GM18909 (cell line): Measurements from ENCODE around the gene OR9A4.

ENCODE experiments used
- ATAC-seq: cut with Tn5 transposase; IDR thresholded peaks from one replicate; pipeline ENCODE4 v1.9.1; 2021; ENCODE audit warnings: mild to moderate bottlenecking; ENCODE audit not compliant: unreplicated experiment, poor library complexity

The OR9A4 gene

DNA sequence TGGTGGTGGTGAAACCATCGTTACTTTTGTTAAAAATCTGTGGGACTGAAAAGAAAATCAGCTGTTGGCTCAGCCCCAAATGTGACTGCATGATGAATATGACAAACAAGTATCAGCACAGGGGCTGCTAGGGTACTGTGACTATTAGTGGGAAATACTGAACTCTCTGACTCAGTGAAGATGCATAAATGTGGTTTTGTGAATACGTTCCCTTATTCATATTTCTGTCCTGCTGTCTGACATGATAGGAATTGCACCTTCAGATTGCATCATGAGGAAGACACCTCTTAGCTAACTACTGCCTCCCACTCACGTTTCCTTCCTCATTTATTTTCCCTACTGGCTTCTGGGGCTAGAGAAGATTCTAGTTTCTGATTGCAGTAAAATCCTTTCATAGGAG is 29.2 kb downstream of the OR9A4 start:
- ATAC-seq: no peak

DNA sequence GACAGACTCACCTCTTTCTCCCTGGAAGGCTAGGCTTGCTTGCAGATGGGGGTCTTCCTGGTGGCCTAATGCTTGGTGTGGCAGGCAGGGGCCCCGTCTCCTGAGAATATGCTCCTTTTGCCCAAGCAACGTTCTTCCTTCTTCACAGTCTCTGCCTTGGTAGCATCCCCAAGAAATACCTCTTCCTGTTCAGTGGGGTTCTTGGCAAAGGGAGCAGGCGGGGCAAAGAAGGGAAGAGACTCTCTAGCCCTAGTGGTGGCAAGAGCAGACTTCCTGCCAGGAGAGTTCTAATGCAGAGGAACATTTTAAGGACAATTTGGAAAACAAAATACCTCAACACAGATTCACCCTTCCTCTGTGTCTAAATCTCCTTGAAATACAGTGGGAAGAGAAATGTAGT is 30.6 kb downstream of the OR9A4 start, which contains the start of gene CLEC5A:
Gene CLEC5A (minus strand): TSS at position 179 of the 400 bp plus-strand sequence. CDS start 682 bp downstream, outside the sequence.
- no peak for ATAC-seq

DNA sequence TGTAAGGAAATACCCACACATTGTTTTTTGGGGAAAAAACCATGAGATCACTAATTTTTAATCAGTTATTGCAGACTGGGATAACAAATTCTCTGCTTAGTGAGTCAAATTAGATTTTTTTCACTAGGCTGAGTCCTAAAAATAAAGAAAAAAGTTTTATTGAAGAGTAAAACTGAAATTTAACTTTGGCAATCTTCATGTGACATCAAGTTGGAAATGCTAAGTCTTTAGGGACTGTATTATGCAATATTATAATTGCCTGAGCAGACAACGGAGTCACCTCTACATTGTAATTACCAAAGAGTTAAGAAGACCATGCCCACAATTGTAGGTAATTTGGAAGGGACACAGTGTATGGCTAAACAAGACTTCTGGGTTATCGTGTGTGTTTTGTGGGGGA is 32.8 kb downstream of the OR9A4 start:
- no peak for ATAC-seq

DNA sequence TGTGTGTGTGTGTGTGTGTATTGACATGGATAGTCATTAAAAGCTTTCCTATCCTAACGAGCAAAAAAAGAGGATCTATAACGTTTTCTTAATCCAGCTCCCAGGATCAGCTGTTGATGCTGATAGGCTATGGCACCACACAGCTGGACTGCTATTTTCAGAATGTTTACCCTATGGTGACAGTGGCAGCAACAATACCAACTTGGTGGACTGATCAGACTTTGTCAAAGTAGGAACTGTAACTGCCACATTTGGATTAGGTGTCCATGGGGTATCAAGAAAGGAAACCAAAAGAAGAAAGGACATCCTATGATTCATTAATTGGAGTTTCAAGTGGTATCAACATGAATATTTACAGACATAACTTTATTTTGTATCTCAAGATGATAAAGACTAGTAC is 33.3 kb downstream of the OR9A4 start:
- ATAC-seq: no peak

DNA sequence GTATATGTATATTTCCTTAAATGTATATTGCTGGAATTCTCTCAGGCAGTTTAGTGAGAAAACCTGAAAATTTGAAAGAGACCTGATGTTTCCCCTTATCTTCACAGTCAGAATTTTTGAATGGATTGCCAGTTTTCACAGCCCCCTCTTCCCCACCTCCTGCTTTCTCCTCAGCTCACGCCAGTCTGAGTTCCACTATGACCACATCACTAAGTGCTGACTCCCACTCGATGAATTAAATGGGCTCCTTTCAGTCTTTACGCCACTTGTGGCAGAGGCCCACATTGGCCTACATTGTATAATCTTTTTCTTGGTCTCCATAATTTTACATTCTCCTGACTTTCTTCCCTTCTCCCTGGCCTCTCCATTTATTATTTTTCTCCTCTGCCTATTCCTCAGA is 33.7 kb downstream of the OR9A4 start:
- no peak for ATAC-seq

DNA sequence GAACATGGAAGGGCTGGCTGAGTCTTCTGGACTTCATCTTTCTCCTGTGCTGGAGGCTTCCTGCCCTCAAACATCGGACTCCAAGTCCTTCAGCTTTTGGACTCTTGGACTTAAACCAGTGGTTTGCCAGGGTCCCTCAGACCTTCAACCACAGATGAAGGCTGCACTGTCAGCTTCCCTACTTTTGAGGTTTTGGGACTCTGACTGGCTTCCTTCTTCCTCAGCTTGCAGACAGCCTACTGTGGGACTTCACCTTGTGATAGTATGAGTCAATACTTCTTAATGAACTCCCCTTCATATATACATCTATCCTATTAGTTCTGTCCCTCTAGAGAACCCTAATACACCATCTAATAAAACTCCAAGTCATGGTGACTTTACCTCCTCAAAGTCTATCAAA is 34.6 kb downstream of the OR9A4 start:
- no peak for ATAC-seq

DNA sequence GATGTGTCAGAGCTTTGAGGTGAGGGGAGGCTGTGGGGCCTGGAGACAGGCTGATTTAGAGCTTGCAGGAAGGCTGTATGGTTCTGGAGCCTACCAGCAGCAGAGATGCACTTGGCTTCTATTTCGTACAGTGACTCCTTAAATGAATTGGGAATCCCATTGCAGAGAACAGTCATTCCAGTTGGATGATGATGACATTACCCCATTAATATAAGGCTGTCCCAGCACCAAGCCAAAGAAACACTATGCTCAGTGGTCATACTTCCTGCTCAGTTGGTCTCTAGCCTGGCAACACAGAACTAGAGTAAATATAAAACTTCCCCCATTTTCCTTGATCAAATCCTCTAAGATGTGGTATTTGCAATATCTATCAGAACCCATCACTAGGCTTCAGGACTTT is 36.3 kb downstream of the OR9A4 start:
- ATAC-seq: no peak

DNA sequence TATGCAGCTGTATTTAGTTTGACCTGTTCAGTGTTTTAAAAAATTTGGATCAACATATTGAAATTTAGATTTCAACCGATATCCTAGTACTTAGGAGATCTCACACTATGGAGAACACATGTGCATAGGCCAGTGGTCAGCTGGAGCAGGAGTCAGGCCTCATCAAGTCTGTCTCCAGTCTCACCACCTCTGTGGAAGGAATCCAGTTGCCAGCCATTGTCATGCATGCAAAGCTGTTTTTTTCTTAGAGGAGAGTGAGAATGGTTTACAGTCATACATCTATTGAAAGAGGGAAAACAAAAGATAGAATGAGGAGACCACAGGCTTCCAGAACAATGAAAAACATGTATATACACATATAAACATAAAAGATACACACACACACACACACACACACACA is 38.1 kb downstream of the OR9A4 start:
- no peak for ATAC-seq

DNA sequence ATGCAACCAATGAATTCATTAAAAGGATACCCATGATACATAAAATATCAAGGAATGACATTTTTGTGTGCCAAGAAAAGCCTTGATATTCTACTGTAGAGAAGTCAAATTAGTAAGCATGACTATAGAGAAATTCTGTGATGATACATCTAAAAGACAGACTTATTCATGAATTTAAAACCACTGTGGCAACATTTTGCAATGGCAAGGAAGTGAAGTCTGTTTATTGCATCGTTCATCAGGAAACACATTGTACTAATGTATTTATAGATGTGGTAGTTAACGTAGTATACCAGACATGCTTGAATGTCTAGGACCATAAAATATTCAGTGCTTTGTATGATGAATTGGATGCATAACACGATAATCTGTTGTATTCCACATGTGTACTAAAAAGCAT is 39.9 kb downstream of the OR9A4 start:
- ATAC-seq: no peak

DNA sequence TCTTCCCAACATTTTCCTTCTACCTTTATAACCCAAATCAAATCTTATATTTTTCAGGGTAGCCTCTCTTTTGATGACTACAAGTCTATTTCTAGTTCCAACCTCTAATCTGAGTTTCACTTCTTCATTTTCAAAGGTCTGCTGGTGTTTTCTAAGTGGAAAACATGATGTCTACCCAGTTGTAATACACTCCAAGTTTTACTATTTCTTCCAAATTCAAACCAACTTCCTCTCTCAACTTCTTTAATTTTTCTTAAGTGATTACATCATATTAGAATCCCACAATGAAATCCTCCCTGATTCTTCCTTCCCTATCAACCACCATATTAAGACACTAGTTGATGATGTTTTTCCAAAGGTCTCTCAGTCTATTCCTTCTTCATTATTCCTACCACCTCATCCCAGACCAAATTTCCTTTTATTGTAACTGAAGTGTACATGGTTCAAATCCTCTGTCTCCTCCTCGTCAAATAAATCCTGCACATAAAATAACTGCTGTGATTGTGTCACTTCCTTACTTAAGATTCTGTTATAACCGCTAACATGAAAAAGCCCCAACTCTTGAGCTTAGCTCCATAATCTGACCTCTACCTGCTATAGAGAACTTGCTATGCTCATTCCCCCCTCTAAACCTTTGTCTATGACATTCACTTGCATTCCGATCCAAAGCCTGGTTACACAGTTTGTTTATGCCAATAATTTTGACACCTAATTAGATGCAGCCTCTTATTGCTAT is 44.7 kb downstream of the OR9A4 start:
- peak; percentile 77 for ATAC-seq
